ENCODE measurements around the gene CD300E.

The CD300E gene

GRCh38 chr17:74604200-74604599 lies 19.3 kb downstream of the CD300E start:
- in situ Hi-C loops (cut with HindIII; ENCODE audit: low sequenced_read_pairs): no loop called here
- no peak for DNase-seq (ENCODE audit: low read depth, low spot score)
- H3K4me3 ChIP-seq (ENCODE audit: low read depth, low read length): no peak overlapping the region
- TF ChIP-seq CTCF (IDR thresholded peaks at IDR 0.05; ENCODE audit: low read depth, low read length): no peak

- no peak for DNase-seq (ENCODE audit: low read depth, low spot score)
- in situ Hi-C loops (cut with HindIII; ENCODE audit: low sequenced_read_pairs): no loop called here
- H3K4me3 ChIP-seq (ENCODE audit: low read depth, low read length): no peak overlapping the region
- no peak for TF ChIP-seq CTCF (IDR thresholded peaks at IDR 0.05; ENCODE audit: low read depth, low read length)
These were observed 19.8 kb downstream of the CD300E start for GRCh38 chr17:74603746-74604145.

GRCh38 chr17:74603037-74603635 lies 20.4 kb downstream of the CD300E start:
- no peak for TF ChIP-seq CTCF (IDR thresholded peaks at IDR 0.05; ENCODE audit: low read depth, low read length)
- DNase-seq (ENCODE audit: low read depth, low spot score): no peak
- in situ Hi-C loops (cut with HindIII; ENCODE audit: low sequenced_read_pairs): no loop called here

GRCh38 chr17:74601944-74602572 lies 21.5 kb downstream of the CD300E start:
- in situ Hi-C loops (cut with HindIII; ENCODE audit: low sequenced_read_pairs): no loop called here
- DNase-seq (ENCODE audit: low read depth, low spot score): peak; percentile 8

More at GRCh38 chr17:74603037-74603635, 20.4 kb downstream of the CD300E start:
- H3K4me3 ChIP-seq (ENCODE audit: low read depth, low read length): no peak overlapping the region

GRCh38 chr17:74599448-74599939 lies 24.0 kb downstream of the CD300E start:
- H3K4me3 ChIP-seq (ENCODE audit: low read depth, low read length): no peak overlapping the region
- in situ Hi-C loops (cut with HindIII; ENCODE audit: low sequenced_read_pairs): no loop called here
- DNase-seq (ENCODE audit: low read depth, low spot score): no peak
- TF ChIP-seq CTCF (IDR thresholded peaks at IDR 0.05; ENCODE audit: low read depth, low read length): no peak

More at GRCh38 chr17:74601944-74602572, 21.5 kb downstream of the CD300E start:
- no peak overlapping the region for H3K4me3 ChIP-seq (ENCODE audit: low read depth, low read length)
- TF ChIP-seq CTCF (IDR thresholded peaks at IDR 0.05; ENCODE audit: low read depth, low read length): peak; percentile 66

GRCh38 chr17:74599023-74599399 lies 24.5 kb downstream of the CD300E start:
- in situ Hi-C loops (cut with HindIII; ENCODE audit: low sequenced_read_pairs): no loop called here
- TF ChIP-seq CTCF (IDR thresholded peaks at IDR 0.05; ENCODE audit: low read depth, low read length): no peak
- DNase-seq (ENCODE audit: low read depth, low spot score): no peak
- no peak overlapping the region for H3K4me3 ChIP-seq (ENCODE audit: low read depth, low read length)

Measured in astrocyte of the spinal cord (primary cell).